Measurements from ENCODE around the gene EID2. TPM values are rescaled to one million over a fixed set of nuclear protein-coding genes. Genes with fewer than 3 reads are reported as not detected.

EID2 gene
- total and polyA plus RNA-seq, 4 donors: 1.5 to 8.5 (median 4.5) TPM

DNA sequence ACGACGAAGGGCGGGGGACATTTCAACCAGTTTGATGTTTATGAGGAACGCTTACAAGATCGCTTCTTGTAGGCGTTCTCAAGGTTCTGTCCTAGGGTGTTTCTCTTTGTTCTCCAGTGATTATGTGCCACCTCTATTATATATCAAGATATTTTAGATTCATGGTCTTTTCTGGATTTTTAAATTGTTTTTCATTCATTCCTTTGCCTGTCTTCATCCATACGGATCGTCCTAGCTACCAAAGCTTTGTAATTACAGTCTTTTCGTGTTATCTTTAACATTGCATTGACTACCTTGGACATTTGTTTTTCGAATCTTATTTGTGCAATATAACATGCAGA lies 342 bp upstream of the EID2 start:
- Histone ChIP-seq H3K4me1 (ENCODE audit: control insufficient read depth in 4 of 4, insufficient read depth in 4 of 4, low read length in 3 of 4) (peaks cover 0 to 16% (median 9%) of the 10 kb centered on the region in 4 donors), H3K27ac (ENCODE audit: low read depth in 1 of 2, low read length in 2 of 2) (no peak overlapping the region), H3K27me3 (ENCODE audit: control insufficient read depth in 4 of 4, insufficient read depth in 4 of 4, low read length in 3 of 4) (no peaks in the 10 kb centered on the region), H3K9ac (ENCODE audit: low read depth in 1 of 2, low read length in 2 of 2) (no peak overlapping the region), H3K9me3 (ENCODE audit: control insufficient read depth in 4 of 4, low read length in 3 of 4) (no peaks in the 10 kb centered on the region), H3K36me3 (ENCODE audit: control insufficient read depth in 4 of 4, insufficient read depth in 3 of 4, low read depth in 1 of 4, low read length in 3 of 4) (no peaks in the 10 kb centered on the region), H3K4me3 (ENCODE audit: low read depth in 1 of 3, low read length in 3 of 3) (no peak overlapping the region)
- 7% methylated on average over 10 of the region's 10 CpGs for WGBS
- DNase-seq (ENCODE audit: low spot score): no peak
- no peak for TF ChIP-seq TAF1 (conservative IDR thresholded peaks at IDR 0.05)
- peak in 1 of 2 donors; percentile 2 for TF ChIP-seq RXRA (IDR thresholded peaks at IDR 0.05)
- peak; percentile 6 for TF ChIP-seq SP1 (IDR thresholded peaks at IDR 0.05)
- no peak for TF ChIP-seq ATF3 (IDR thresholded peaks at IDR 0.05)

- 3% methylated on average over 10 of the region's 10 CpGs for WGBS
- TF ChIP-seq JUND (IDR thresholded peaks at IDR 0.05) (no peak), HNF4A (conservative IDR thresholded peaks at IDR 0.05) (no peak), RAD21 (IDR thresholded peaks at IDR 0.05) (no peak), FOXA2 (IDR thresholded peaks at IDR 0.05) (no peak), EGR1 (IDR thresholded peaks at IDR 0.05; ENCODE audit: low read depth in 2 of 2) (no peak), RXRA (IDR thresholded peaks at IDR 0.05) (no peak), ATF3 (IDR thresholded peaks at IDR 0.05) (no peak), HNF4G (IDR thresholded peaks at IDR 0.05) (no peak), MAX (IDR thresholded peaks at IDR 0.05) (no peak), SP1 (IDR thresholded peaks at IDR 0.05) (no peak), FOXA1 (IDR thresholded peaks at IDR 0.05) (no peak), GABPA (IDR thresholded peaks at IDR 0.05 in 1 of 2, conservative IDR thresholded peaks at IDR 0.05 in 1 of 2) (no peak)
- TF ChIP-seq, protein P1, sequence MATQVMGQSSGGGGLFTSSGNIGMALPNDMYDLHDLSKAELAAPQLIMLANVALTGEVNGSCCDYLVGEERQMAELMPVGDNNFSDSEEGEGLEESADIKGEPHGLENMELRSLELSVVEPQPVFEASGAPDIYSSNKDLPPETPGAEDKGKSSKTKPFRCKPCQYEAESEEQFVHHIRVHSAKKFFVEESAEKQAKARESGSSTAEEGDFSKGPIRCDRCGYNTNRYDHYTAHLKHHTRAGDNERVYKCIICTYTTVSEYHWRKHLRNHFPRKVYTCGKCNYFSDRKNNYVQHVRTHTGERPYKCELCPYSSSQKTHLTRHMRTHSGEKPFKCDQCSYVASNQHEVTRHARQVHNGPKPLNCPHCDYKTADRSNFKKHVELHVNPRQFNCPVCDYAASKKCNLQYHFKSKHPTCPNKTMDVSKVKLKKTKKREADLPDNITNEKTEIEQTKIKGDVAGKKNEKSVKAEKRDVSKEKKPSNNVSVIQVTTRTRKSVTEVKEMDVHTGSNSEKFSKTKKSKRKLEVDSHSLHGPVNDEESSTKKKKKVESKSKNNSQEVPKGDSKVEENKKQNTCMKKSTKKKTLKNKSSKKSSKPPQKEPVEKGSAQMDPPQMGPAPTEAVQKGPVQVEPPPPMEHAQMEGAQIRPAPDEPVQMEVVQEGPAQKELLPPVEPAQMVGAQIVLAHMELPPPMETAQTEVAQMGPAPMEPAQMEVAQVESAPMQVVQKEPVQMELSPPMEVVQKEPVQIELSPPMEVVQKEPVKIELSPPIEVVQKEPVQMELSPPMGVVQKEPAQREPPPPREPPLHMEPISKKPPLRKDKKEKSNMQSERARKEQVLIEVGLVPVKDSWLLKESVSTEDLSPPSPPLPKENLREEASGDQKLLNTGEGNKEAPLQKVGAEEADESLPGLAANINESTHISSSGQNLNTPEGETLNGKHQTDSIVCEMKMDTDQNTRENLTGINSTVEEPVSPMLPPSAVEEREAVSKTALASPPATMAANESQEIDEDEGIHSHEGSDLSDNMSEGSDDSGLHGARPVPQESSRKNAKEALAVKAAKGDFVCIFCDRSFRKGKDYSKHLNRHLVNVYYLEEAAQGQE (IDR thresholded peaks at IDR 0.05): no peak
- TF ChIP-seq, protein P2, sequence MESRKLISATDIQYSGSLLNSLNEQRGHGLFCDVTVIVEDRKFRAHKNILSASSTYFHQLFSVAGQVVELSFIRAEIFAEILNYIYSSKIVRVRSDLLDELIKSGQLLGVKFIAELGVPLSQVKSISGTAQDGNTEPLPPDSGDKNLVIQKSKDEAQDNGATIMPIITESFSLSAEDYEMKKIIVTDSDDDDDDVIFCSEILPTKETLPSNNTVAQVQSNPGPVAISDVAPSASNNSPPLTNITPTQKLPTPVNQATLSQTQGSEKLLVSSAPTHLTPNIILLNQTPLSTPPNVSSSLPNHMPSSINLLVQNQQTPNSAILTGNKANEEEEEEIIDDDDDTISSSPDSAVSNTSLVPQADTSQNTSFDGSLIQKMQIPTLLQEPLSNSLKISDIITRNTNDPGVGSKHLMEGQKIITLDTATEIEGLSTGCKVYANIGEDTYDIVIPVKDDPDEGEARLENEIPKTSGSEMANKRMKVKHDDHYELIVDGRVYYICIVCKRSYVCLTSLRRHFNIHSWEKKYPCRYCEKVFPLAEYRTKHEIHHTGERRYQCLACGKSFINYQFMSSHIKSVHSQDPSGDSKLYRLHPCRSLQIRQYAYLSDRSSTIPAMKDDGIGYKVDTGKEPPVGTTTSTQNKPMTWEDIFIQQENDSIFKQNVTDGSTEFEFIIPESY (IDR thresholded peaks at IDR 0.05): no peak
- Histone ChIP-seq H3K9ac (ENCODE audit: low read depth in 1 of 2, low read length in 2 of 2) (peak overlapping the region; percentile 81 to 93), H3K9me3 (ENCODE audit: control insufficient read depth in 4 of 4, low read length in 3 of 4) (no peaks in the 10 kb centered on the region), H3K4me1 (ENCODE audit: control insufficient read depth in 4 of 4, insufficient read depth in 4 of 4, low read length in 3 of 4) (peaks cover 0 to 16% (median 9%) of the 10 kb centered on the region in 4 donors), H3K27me3 (ENCODE audit: control insufficient read depth in 4 of 4, insufficient read depth in 4 of 4, low read length in 3 of 4) (no peaks in the 10 kb centered on the region), H3K36me3 (ENCODE audit: control insufficient read depth in 4 of 4, insufficient read depth in 3 of 4, low read depth in 1 of 4, low read length in 3 of 4) (no peaks in the 10 kb centered on the region), H3K4me3 (ENCODE audit: low read depth in 1 of 3, low read length in 3 of 3) (peak overlapping the region; percentile 94 to 99 (median 96)), H3K27ac (ENCODE audit: low read depth in 1 of 2, low read length in 2 of 2) (peak overlapping the region; percentile 87 to 90)
- no peak for DNase-seq (ENCODE audit: low spot score)
These were observed 820 bp downstream of the EID2 start for GRCh38 chr19:39539165-39539517.
